Adrenal gland (tissue), 12 donors: ENCODE data around the gene CCNI2. TPM values are rescaled to one million over a fixed set of nuclear protein-coding genes. Genes with fewer than 3 reads are reported as not detected.

ENCODE experiments used
- DNase-seq, 7 donors: peaks; one replicate each; pipeline ENCODE4 v3.0.0-alpha.2; 2019 to 2020
- H3K27ac ChIP-seq, 5 donors: fragments of 200-600 bp; sonication (generic) in 4 of 5; 1 replicate in 3 of 5; 2 replicates in 2 of 5; pipeline versions ENCODE4 v1.5.1 to v1.8.0; 2016 to 2020; ENCODE audit warnings: mild to moderate bottlenecking in 1 of 5
- H3K27me3 ChIP-seq: fragments of 200-600 bp; 2 replicates; pipeline ENCODE4 v1.8.0; 2021
- H3K36me3 ChIP-seq, 2 donors: fragments of 200-600 bp; replicated peaks in 1 of 2; 1 replicate in 1 of 2; 2 replicates in 1 of 2; pipeline versions ENCODE4 v1.5.1 to v1.8.0; 2018 to 2022
- H3K4me1 ChIP-seq, 2 donors: fragments of 200-600 bp; replicated peaks in 1 of 2; 1 replicate in 1 of 2; 2 replicates in 1 of 2; pipeline versions ENCODE4 v1.5.1 to v1.8.0; 2018 to 2021
- H3K4me3 ChIP-seq, 4 donors: fragments of 200-600 bp; sonication (generic) in 3 of 4; one replicate each; pipeline ENCODE4 v1.5.1; 2016 to 2018
- H3K9me3 ChIP-seq, 3 donors: fragments of 200-600 bp; sonication (generic) in 1 of 3; replicated peaks in 1 of 3; 1 replicate in 2 of 3; 2 replicates in 1 of 3; pipeline versions ENCODE4 v1.5.1 to v1.8.0; 2016 to 2021
- POLR2A ChIP-seq, 2 donors: fragments of 450-650 bp; IDR thresholded peaks; one replicate each; pipeline ENCODE4 v1.6.1; 2017; ENCODE audit warnings: antibody characterized with exemption in 2 of 2, mild to moderate bottlenecking in 2 of 2, moderate library complexity in 1 of 2
- WGBS, 4 donors: extraction: QIAGEN DNeasy Blood & Tissue Kit in 2 of 4; methylation state at CpG; one replicate each; pipeline versions ENCODE4 v1.1.5 to v1.1.7; 2013 to 2017; 5-methylcytosine and 5-hydroxymethylcytosine counted together
- intact Hi-C, 2 donors: fragments of 100-400 bp; cut with DNase I; formaldehyde crosslinking; loops; one replicate each; pipeline versions ENCODE4 v1.14.1 to v1.15.0; 2022 to 2023
- polyA plus RNA-seq, 3 donors: library from polyadenylated mRNA; stranded (reverse); fragments of 200-250 nt in 2 of 3; fragments of 350-450 nt in 1 of 3; fragmentation: Illumina TruSeq in 1 of 3; extraction: RNeasy Lipid Tissue Mini Kit (QIAGEN cat#74804) in 1 of 3; gene quantifications; one replicate each; pipeline ENCODE4 v1.2.3, GENCODE V29; 2013 to 2014
- total RNA-seq, 9 donors: library from RNA; depleted of rRNA in 4 of 9; stranded (reverse); fragments of >200 nt in 4 of 9; fragments of 120-200 nt in 1 of 9; fragmentation: NEBNext Ultra II Directional in 1 of 9; extraction: Animal tissue kit (Norgen Biotek cat#: 25700) in 1 of 9; gene quantifications; one replicate each; pipeline versions ENCODE4 v1.1.0 to v1.2.4, GENCODE V29; 2013 to 2023
- TF ChIP-seq, protein P1 (sequence below), 6 experiments: fragments of 450-650 bp in 4 of 6; fragments of 200-600 bp in 2 of 6; sonication (generic) in 1 of 6; IDR thresholded peaks; 1 replicate in 5 of 6; 2 replicates in 1 of 6; pipeline versions ENCODE4 v1.5.1 to v1.8.0; 2016 to 2021; ENCODE audit warnings: antibody characterized with exemption in 6 of 6, mild to moderate bottlenecking in 2 of 6, moderate library complexity in 1 of 6
- donor health status: healthy with polysubstance abuse.
- donor health status: Bipolar disorder and iron deficiency.
- donor health status: DM: yes; HTN: yes; CAD: no.
- donor health status: DM: no; HTN: no; CAD: no.
- donor health status: DM: no; HTN: no; CAD: no.
- donor health status: DM: yes; HTN: yes; CAD: no.

Gene CCNI2
- total and polyA plus RNA-seq, 12 donors, result 0.08 to 0.40 (median 0.20) TPM; not detected in 5

DNA sequence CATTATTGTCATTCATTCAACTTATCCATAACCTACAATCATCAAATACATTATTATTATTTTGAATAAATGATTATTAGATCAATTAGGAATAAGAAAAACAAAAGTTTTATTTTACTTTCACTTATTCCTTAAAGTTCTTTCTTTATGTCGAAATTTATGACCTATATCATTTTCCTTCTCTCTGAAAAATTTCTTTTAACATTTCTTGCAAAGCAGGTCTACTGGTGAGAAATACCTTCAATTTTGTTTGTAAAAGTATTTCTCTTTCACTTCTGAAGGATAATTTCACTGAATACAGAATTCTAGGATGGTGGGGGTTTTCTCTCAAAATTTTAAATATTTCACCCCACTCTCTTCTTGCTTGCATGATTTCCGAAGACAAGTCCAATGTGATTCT lies 2.6 kb upstream of the CCNI2 start:
- no peaks in the 10 kb centered on the region for H3K9me3 ChIP-seq
- intact Hi-C loops, result no loop called here
- H3K27ac ChIP-seq, result no peak overlapping the region
- DNase-seq, result no peak
- no peak overlapping the region for H3K4me3 ChIP-seq
- 56 to 74% (median 64%) methylated on average over 2 of the region's 2 CpGs for WGBS, 4 donors
- peaks cover 4 to 11% of the 10 kb centered on the region in 2 donors for H3K4me1 ChIP-seq
- H3K27me3 ChIP-seq, result peaks cover 21% of the 10 kb centered on the region
- TF ChIP-seq, protein P1, sequence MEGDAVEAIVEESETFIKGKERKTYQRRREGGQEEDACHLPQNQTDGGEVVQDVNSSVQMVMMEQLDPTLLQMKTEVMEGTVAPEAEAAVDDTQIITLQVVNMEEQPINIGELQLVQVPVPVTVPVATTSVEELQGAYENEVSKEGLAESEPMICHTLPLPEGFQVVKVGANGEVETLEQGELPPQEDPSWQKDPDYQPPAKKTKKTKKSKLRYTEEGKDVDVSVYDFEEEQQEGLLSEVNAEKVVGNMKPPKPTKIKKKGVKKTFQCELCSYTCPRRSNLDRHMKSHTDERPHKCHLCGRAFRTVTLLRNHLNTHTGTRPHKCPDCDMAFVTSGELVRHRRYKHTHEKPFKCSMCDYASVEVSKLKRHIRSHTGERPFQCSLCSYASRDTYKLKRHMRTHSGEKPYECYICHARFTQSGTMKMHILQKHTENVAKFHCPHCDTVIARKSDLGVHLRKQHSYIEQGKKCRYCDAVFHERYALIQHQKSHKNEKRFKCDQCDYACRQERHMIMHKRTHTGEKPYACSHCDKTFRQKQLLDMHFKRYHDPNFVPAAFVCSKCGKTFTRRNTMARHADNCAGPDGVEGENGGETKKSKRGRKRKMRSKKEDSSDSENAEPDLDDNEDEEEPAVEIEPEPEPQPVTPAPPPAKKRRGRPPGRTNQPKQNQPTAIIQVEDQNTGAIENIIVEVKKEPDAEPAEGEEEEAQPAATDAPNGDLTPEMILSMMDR (IDR thresholded peaks at IDR 0.05), result no peak
- TF ChIP-seq POLR2A (IDR thresholded peaks at IDR 0.05), result no peak
- no peaks in the 10 kb centered on the region for H3K36me3 ChIP-seq

DNA sequence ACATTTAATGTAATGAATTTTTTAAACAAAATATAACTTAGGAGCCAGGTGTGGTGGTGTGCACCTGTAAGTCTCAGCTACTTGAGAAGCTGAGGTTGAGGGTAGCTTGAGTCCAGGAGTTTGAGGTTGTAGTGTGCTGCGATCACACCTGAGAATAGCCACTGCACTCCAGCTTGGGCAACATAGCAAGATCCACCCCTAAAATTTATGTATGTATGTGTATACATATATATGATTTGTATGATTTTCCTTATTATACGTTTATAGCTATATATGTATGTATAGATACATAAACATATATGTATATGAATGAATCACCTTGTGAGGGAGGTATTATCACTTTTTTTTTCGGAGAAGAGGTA lies 653 bp upstream of the CCNI2 start:
- WGBS, 4 donors, result 23 to 35% (median 29%) methylated on average over 3 of the region's 3 CpGs
- TF ChIP-seq, protein P1 (IDR thresholded peaks at IDR 0.05), result no peak
- intact Hi-C loops, result no loop called here
- Histone ChIP-seq H3K4me3 (peak overlapping the region in 1 of 4 donors; percentile 45), H3K27ac (no peak overlapping the region), H3K4me1 (peaks cover 4 to 16% of the 10 kb centered on the region in 2 donors), H3K9me3 (no peaks in the 10 kb centered on the region), H3K27me3 (peaks cover 21% of the 10 kb centered on the region), H3K36me3 (no peaks in the 10 kb centered on the region)
- no peak for DNase-seq

DNA sequence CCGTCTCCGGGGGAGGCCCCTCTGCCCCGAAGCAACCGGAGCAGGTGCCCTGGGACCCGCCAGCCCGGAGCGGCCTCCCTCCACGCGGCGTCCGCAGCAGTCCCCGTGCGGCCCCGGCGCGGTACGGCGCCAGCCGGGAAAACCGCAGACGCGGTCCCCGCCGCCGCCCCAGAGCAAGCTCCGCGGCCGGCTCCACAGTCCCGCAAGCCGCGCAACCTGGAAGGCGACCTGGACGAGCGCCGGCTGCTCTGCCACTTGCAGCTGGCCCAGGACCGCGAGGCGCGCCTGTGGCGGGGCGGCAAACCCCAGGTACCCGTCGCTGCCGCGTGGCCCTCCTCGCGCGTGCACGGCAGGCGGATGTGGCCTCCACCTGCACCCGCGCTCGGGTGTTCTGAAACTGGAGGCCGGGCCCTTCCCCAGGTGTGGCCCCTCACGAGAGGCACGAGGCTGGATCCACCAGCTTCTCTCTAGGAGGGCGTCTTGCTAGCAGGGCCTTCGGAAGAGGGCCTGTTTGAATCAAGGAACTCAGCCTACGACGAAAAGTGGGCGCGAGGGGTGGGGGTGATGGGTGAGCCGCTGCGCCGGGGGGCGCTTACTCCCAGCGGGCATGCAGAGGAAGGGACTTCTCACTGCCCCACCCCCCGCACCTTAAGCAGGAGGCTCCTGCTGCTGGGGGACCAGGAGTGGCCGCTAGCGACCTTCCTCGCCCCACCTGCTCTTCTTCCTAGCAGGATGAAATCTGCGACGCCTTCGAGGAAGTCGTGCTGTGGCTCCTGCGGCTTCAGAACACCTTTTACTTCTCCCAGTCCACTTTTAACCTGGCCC lies 602 bp downstream of the CCNI2 start:
- WGBS, 4 donors, result 45 to 86% (median 67%) methylated on average over 15 to 76 of the region's 76 CpGs
- H3K36me3 ChIP-seq, result no peaks in the 10 kb centered on the region
- H3K4me3 ChIP-seq, result peak overlapping the region in 1 of 4 donors; percentile 45
- no peak for TF ChIP-seq POLR2A (IDR thresholded peaks at IDR 0.05)
- TF ChIP-seq, protein P1 (IDR thresholded peaks at IDR 0.05), result no peak
- H3K9me3 ChIP-seq, result no peaks in the 10 kb centered on the region
- intact Hi-C loops, result no loop called here
- peak in 1 of 7 donors; percentile 45 for DNase-seq
- H3K27me3 ChIP-seq, result peaks cover 21% of the 10 kb centered on the region
- no peak overlapping the region for H3K27ac ChIP-seq
- H3K4me1 ChIP-seq, result peaks cover 4 to 16% of the 10 kb centered on the region in 2 donors

DNA sequence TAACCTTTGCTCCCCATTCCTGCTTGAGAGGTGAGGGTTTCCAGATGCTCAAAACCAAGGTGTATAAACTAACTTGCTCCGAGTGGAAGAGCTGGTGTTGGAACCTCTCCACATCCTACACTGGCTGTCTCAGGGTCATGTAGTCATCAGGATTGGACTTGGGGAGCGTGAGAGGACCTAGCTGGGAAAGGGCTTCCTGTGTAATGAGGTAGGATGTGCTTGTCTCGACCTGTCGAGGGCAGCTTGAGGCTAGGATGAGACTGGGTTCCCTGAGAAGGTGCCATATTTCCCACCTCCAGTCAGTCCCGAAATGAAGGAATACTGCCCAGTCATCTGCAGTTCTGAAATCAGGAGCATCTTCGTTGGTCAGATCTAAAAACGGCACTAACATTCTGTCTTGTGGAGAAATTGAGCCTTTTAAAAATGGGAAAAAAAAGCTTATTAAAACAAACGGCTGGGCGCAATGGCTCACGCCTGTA lies 1.3 kb downstream of the CCNI2 start:
- DNase-seq, result no peak
- 92 to 93% (median 92%) methylated on average over 10 of the region's 10 CpGs for whole genome bisulfite sequencing, 4 donors
- H3K9me3 ChIP-seq, result no peaks in the 10 kb centered on the region
- H3K36me3 ChIP-seq, result no peaks in the 10 kb centered on the region
- H3K27ac ChIP-seq, result no peak overlapping the region
- H3K4me3 ChIP-seq, result no peak overlapping the region
- no peak for TF ChIP-seq POLR2A (IDR thresholded peaks at IDR 0.05)
- TF ChIP-seq, protein P1 (IDR thresholded peaks at IDR 0.05), result no peak
- intact Hi-C loops, result no loop called here
- peaks cover 4 to 16% of the 10 kb centered on the region in 2 donors for H3K4me1 ChIP-seq
- peaks cover 17% of the 10 kb centered on the region for H3K27me3 ChIP-seq
